ENCODE data around the gene DNER.

Gene DNER

DNA sequence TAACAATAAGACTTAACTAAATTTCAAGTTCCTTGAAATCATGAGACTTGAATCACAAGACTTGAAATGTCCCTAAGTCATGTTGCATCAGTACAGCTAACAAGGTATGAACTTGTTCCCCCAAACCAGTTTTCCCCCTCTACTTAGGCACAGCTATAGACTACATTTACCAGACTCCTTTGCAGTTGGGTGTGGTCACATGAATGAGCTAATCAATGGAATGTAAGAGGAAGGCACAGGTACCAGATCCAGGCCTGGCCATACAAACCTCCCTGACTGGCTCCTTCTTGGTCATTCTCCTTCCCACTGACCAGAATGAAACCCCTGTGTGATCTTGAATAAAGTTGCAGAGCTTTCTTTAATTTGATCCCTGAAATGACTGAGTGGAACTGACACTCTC, 77.8 kb downstream of the DNER start:
- TF ChIP-seq, protein P1, sequence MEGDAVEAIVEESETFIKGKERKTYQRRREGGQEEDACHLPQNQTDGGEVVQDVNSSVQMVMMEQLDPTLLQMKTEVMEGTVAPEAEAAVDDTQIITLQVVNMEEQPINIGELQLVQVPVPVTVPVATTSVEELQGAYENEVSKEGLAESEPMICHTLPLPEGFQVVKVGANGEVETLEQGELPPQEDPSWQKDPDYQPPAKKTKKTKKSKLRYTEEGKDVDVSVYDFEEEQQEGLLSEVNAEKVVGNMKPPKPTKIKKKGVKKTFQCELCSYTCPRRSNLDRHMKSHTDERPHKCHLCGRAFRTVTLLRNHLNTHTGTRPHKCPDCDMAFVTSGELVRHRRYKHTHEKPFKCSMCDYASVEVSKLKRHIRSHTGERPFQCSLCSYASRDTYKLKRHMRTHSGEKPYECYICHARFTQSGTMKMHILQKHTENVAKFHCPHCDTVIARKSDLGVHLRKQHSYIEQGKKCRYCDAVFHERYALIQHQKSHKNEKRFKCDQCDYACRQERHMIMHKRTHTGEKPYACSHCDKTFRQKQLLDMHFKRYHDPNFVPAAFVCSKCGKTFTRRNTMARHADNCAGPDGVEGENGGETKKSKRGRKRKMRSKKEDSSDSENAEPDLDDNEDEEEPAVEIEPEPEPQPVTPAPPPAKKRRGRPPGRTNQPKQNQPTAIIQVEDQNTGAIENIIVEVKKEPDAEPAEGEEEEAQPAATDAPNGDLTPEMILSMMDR (conservative IDR thresholded peaks at IDR 0.05; ENCODE audit: low read length), result no peak
- TF ChIP-seq EZH2phosphoT487 (IDR thresholded peaks at IDR 0.05; ENCODE audit: borderline replicate concordance), result no peak
- H3K79me2 ChIP-seq (ENCODE audit: insufficient read depth, low read length), result no peaks in the 10 kb centered on the region
- no peaks in the 10 kb centered on the region for H3K27me3 ChIP-seq (ENCODE audit: insufficient read depth, low read length, poor library complexity, severe bottlenecking)
- H3F3A ChIP-seq (ENCODE audit: low read depth), result no peaks in the 10 kb centered on the region
- H3K4me3 ChIP-seq (ENCODE audit: low read length, poor library complexity, severe bottlenecking), result no peak overlapping the region
- no peaks in the 10 kb centered on the region for H3K9me3 ChIP-seq (ENCODE audit: insufficient read depth, low read depth, low read length)
- no peaks in the 10 kb centered on the region for H4K20me1 ChIP-seq (ENCODE audit: insufficient read depth, low read length, poor library complexity, severe bottlenecking)
- H3K9ac ChIP-seq (ENCODE audit: low read depth, low read length, poor library complexity, severe bottlenecking), result no peak overlapping the region
- H3K4me1 ChIP-seq (ENCODE audit: insufficient read depth, low read length, poor library complexity, severe bottlenecking), result no peaks in the 10 kb centered on the region
- no peaks in the 10 kb centered on the region for H3K9me2 ChIP-seq (replicated peaks; ENCODE audit: low read depth, low read length)
- no peaks in the 10 kb centered on the region for H3K36me3 ChIP-seq (ENCODE audit: insufficient read depth, low read length)
- H3K4me2 ChIP-seq (ENCODE audit: low read depth, low read length, poor library complexity, severe bottlenecking), result no peak overlapping the region
- no peak overlapping the region for H2AFZ ChIP-seq (ENCODE audit: low read length)

DNA sequence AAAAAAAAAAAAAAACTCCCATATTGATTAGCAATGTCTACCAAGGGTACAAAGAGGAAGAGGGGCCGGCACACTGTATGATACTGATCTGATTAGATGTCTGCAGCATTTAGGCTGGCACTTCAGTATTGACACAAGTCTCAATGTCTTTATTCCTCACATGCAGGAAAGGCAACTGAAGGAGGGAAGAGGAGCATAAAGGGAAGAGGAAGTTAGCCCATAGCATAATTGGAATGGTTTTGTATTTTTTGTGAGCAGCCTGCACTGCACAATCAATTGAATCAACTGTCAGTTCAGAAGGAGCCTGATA, 79.0 kb downstream of the DNER start:
- H3K9ac ChIP-seq (ENCODE audit: low read depth, low read length, poor library complexity, severe bottlenecking), result no peak overlapping the region
- H3K36me3 ChIP-seq (ENCODE audit: insufficient read depth, low read length), result no peaks in the 10 kb centered on the region
- no peaks in the 10 kb centered on the region for H4K20me1 ChIP-seq (ENCODE audit: insufficient read depth, low read length, poor library complexity, severe bottlenecking)
- H3K9me3 ChIP-seq (ENCODE audit: insufficient read depth, low read depth, low read length), result no peaks in the 10 kb centered on the region
- no peak for TF ChIP-seq EZH2phosphoT487 (IDR thresholded peaks at IDR 0.05; ENCODE audit: borderline replicate concordance)
- TF ChIP-seq, protein P1 (conservative IDR thresholded peaks at IDR 0.05; ENCODE audit: low read length), result no peak
- no peaks in the 10 kb centered on the region for H3K79me2 ChIP-seq (ENCODE audit: insufficient read depth, low read length)
- no peaks in the 10 kb centered on the region for H3K4me1 ChIP-seq (ENCODE audit: insufficient read depth, low read length, poor library complexity, severe bottlenecking)
- H3K9me2 ChIP-seq (replicated peaks; ENCODE audit: low read depth, low read length), result no peaks in the 10 kb centered on the region
- no peaks in the 10 kb centered on the region for H3K27me3 ChIP-seq (ENCODE audit: insufficient read depth, low read length, poor library complexity, severe bottlenecking)
- no peak overlapping the region for H3K4me2 ChIP-seq (ENCODE audit: low read depth, low read length, poor library complexity, severe bottlenecking)
- H2AFZ ChIP-seq (ENCODE audit: low read length), result no peak overlapping the region
- H3F3A ChIP-seq (ENCODE audit: low read depth), result no peaks in the 10 kb centered on the region
- H3K4me3 ChIP-seq (ENCODE audit: low read length, poor library complexity, severe bottlenecking), result no peak overlapping the region

DNA sequence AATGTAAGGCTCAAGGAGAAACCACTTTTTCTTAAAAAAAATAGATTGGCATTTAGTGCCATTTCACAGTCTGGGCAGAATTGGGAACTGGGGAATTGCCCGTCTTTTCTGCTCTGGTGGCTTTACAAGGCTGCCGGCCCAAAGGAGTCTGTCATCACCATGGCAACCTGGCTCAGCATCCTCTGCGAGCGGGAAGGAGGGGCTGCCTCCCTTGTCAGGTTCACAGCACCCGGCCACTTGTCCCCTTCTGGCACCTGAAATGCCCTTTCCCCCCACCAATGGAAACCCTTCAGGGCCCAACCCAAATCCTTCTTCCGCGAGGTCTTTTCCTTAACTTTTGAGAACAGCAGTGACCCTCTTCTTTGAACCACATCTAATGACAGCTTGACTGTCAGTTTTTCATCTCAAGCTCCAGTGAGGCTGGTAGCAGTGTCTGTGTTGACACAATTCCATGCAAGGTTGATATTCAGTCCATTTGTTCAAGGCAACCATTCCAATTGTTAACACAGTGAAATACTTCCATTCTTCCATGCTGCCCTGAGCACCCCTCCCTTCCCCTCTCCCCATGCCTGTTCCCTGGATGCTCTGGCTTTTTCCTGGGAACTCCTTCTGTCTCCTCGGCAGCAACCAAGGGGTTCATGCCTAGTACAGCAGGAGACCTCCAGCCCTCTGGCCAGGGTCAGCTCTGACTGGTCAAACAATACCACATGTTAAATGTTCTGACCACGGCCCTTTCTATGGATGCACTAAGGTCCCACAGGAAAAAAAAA, 79.6 kb downstream of the DNER start:
- Histone ChIP-seq H3K9ac (ENCODE audit: low read depth, low read length, poor library complexity, severe bottlenecking) (no peak overlapping the region), H3K27me3 (ENCODE audit: insufficient read depth, low read length, poor library complexity, severe bottlenecking) (no peaks in the 10 kb centered on the region), H3K79me2 (ENCODE audit: insufficient read depth, low read length) (no peaks in the 10 kb centered on the region), H2AFZ (ENCODE audit: low read length) (no peak overlapping the region), H3K4me3 (ENCODE audit: low read length, poor library complexity, severe bottlenecking) (no peak overlapping the region), H3K36me3 (ENCODE audit: insufficient read depth, low read length) (no peaks in the 10 kb centered on the region), H4K20me1 (ENCODE audit: insufficient read depth, low read length, poor library complexity, severe bottlenecking) (no peaks in the 10 kb centered on the region), H3K9me2 (replicated peaks; ENCODE audit: low read depth, low read length) (no peaks in the 10 kb centered on the region), H3F3A (ENCODE audit: low read depth) (no peaks in the 10 kb centered on the region), H3K4me2 (ENCODE audit: low read depth, low read length, poor library complexity, severe bottlenecking) (no peak overlapping the region), H3K4me1 (ENCODE audit: insufficient read depth, low read length, poor library complexity, severe bottlenecking) (no peaks in the 10 kb centered on the region), H3K9me3 (ENCODE audit: insufficient read depth, low read depth, low read length) (no peaks in the 10 kb centered on the region)
- no peak for TF ChIP-seq EZH2phosphoT487 (IDR thresholded peaks at IDR 0.05; ENCODE audit: borderline replicate concordance)
- TF ChIP-seq, protein P1 (conservative IDR thresholded peaks at IDR 0.05; ENCODE audit: low read length), result no peak

Measured in Loucy (cell line).